ENCODE results near the gene ARMC2.

- TF ChIP-seq CTCF (IDR thresholded peaks at IDR 0.05; ENCODE audit: low read length) = no peak
- no peak for TF ChIP-seq EZH2 (IDR thresholded peaks at IDR 0.05; ENCODE audit: borderline replicate concordance, low read length)
Observed at GRCh38 chr6:108945681-108946159, 97.5 kb downstream of the ARMC2 start.

All from OCI-LY1 (cell line).